Measurements from ENCODE around the gene BCO2.
A peak's percentile ranks its signal among the peaks of the same experiment; 100 is the strongest.

Gene BCO2

GRCh38 chr11:112212710-112213109, 37.4 kb downstream of the BCO2 start:
- no peak for DNase-seq (ENCODE audit: low read depth in 2 of 3, low spot score in 1 of 3)

DNA sequence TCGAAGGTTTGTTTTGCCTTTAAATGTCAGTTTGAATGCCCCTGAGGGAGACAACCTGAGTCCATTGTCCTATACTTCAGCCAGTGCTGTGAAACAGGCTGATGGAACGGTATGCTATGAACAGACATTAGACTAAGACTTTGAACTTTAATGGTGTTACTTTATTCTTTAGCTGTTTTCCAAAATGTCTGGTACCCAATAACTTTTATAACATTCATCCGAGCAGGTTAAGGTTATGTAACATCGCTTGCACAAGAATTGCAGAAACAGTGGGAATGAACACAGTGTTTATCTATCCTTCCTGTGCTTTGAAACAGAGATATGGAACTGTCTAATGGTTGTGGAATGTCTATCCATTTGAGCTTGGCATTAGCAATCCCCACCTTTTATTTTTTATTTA, 38.4 kb downstream of the BCO2 start:
- no peak for DNase-seq (ENCODE audit: low read depth in 2 of 3, low spot score in 1 of 3)

GRCh38 chr11:112215621-112216020, 40.3 kb downstream of the BCO2 start:
- no peak for DNase-seq (ENCODE audit: low read depth in 2 of 3, low spot score in 1 of 3)

DNA sequence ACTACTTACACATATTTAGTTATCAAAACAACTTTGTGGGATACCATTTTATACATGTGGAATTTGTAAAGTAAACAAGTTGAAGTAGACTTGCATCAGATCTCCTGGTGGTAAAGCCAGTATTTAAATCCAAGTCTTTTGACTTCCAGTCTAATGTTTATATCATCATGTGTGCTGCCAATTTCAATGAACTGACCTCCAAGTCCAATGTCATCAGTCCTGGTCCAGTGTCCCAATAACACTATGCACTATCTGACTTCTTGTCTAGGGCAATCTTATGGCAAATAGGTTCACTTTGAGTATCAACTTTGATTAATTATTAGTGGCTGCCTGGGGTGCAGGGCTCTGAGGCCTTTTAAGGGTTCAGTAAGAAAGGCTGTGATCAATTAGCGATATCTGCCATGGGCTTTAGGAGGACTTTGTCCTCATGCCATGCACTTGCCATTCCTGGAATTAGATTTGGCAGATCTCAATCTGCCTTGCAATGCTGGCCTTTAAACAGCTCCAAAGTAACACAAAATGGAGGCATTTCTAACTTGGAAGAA, 41.3 kb downstream of the BCO2 start:
- no peak for DNase-seq (ENCODE audit: low read depth in 2 of 3, low spot score in 1 of 3)

DNA sequence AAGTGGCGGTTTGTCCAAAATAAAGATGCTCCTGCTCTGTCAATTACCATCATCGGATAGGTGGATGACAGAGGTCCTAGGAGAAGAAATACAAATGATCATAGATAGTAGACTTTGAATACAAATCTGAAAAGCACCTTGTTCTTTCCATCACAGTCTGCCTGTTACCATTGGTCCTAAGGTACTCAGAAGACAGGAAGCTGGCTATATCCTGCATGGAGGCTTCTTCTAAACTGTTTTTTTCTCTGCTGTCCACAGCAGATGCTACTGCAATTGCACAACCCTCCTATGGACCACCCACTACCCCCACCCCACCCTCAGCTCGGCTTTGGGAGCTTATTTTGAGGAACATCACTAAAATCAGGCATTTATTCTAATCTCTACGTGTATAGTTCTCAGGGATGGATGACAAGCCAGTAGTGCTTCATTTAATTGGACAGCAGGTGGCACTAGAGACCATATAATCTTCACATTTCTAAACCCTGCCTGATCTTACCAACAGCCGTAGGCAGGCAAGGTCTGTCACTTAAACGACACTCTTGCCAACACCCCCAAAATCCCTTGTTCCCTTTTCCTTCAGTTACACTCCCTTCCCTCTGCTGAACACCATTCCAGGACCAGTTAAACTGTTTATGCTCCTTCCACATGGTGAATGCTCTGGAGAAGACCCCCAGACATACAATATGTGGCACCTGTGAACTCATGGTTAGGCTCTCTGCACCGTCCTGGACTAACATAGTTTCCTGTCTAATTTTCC, 44.3 kb downstream of the BCO2 start:
- peak in 1 of 3 donors; percentile 62 for DNase-seq (ENCODE audit: low read depth in 2 of 3, low spot score in 1 of 3)

DNA sequence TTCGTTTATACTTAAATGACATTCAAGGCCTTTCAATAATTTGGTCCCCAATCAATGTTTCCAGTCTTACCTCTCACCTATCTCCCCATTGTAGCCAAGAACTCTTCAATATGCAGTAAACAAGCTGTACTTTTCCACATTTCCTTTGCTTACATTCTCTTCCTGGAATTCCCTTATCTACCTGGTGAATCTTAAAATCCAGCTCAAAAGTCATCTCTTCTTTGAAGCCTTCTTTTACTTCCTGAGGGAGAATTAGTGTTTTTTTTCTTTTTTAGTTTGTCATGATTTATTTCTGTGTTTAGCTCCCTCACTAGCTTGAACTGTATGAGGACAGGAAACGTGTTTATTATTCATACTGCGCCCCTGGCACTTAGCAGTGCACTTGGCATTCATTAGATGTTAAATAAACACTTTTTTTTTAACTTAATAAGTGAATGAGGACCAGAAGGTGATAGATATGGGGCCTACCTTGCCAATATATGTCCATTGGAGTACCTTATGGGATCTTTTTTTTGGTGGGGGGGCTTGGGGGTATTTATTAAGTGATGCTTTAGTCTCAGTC, 46.0 kb downstream of the BCO2 start:
- no peak for DNase-seq (ENCODE audit: low read depth in 2 of 3, low spot score in 1 of 3)

DNA sequence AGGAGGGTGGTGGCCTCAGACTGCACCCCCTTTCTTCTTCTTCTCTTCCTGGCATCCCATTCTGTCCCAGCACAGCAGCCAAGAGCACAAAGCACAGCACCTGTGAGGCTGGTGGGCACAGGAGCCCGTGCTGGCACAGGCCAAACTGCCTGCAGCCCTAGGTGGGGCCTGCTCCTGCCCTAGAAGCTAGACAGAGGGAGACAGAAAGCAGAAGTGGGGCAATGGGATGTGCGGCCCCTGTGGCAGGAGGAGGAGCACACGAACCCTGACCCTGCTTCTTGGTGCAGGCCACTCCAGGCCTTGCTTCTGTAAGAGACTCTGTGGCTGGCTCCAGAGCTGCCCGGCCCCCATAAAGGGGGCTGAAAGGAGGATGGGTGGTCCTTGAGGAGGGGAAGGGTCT, 47.0 kb downstream of the BCO2 start:
- DNase-seq (ENCODE audit: low read depth in 2 of 3, low spot score in 1 of 3) = no peak

DNA sequence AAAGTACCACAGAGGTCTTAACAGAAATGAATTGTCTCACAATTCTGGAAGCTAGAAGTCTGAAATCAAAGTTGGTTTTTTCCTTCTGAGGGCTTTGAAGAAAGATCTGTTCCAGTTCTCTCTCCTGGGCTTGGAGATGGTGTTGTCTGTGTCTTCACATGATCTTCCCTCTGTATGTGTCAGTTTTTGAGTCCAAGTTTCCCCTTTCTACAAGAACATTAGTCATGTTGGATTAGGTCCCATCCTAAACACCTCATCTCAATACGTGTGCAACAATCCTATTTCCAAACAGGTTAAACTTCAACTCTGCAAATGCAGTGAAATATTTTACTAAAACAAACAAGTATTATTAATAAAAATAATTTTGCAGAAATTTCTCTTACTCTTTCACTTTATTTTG, 47.8 kb downstream of the BCO2 start:
- DNase-seq (ENCODE audit: low read depth in 2 of 3, low spot score in 1 of 3) = no peak

GRCh38 chr11:112223754-112224532, 48.6 kb downstream of the BCO2 start:
- DNase-seq (ENCODE audit: low read depth in 2 of 3, low spot score in 1 of 3) = no peak

DNA sequence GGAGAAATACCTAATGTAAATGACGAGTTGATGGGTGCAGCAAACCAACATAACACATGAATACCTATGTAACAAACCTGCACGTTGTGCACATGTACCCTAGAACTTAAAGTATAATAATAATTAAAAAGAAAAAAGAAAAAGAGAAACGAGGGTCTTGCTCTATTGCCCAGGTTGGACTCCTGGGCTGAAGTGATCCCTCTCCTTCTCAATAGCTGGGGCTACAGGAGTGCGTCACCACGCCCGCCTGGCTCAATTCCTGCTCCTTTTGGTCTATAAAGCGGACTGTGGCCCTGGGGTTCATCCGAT, 50.4 kb downstream of the BCO2 start:
- no peak for DNase-seq (ENCODE audit: low read depth in 2 of 3, low spot score in 1 of 3)

DNA sequence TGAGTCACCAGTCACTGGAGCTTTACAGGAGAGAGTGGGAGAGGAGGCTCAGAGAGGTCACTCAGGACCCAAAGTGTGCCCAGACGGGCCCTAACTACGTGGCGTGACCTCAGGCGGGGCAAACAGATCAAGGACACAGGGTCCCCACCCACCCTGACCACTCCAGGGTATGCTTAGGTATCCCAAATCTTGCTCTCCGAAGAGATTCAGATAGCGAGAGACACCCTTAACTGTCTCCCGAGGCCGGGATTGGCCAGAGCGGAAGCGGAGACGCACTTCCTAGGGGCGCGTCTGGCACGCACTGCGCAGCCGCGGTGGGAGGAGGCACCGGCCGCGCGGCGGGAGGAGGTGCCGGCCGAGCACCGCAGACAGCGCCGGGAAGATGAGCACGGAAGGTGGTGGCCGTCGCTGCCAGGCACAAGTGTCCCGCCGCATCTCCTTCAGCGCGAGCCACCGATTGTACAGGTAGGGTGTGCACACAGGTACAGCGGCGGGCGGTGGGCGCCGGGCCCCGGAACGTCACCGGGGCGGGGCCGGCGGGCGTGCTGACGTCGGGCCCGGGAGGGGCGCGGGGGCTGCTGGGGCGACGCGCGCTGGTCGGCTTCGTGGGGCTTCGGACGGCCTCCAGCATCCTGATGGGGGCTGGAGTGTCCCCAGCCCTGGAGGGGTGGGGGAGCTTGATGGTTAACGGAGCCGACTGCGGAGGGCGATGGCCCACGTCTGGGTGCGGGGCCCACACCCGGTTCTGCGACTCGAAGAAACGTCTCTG, 50.9 kb downstream of the BCO2 start, which contains the start of gene PTS:
Gene PTS, plus strand, starts transcription at position 367 of the 769 bp plus-strand sequence. Its CDS starts 16 bp downstream, at position 383.
- peak; percentile 58 to 78 (median 64) for DNase-seq (ENCODE audit: low read depth in 2 of 3, low spot score in 1 of 3)

- DNase-seq (ENCODE audit: low read depth in 2 of 3, low spot score in 1 of 3) = no peak
Observed at GRCh38 chr11:112226831-112227401, 51.6 kb downstream of the BCO2 start.

DNA sequence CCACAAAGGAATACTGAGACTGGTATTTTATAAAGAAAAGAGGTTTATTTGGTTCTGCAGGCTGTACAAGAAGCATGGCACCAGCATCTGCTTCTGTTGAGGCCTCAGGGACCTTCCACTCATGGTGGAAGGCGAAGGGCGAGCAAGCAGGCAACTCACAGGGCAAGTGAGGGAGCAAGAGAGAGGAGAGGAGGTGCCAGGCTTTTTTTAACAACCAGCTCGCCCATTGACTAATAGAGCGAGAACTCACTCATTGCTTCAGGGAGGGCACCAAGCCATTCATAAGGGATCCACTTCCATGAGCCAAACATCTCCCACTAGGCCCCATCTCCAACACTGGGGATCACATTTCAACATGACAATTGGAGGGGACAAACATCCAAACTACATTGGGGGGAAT, 52.2 kb downstream of the BCO2 start:
- DNase-seq (ENCODE audit: low read depth in 2 of 3, low spot score in 1 of 3) = no peak

GRCh38 chr11:112228706-112229105, 53.4 kb downstream of the BCO2 start:
- DNase-seq (ENCODE audit: low read depth in 2 of 3, low spot score in 1 of 3) = no peak

DNA sequence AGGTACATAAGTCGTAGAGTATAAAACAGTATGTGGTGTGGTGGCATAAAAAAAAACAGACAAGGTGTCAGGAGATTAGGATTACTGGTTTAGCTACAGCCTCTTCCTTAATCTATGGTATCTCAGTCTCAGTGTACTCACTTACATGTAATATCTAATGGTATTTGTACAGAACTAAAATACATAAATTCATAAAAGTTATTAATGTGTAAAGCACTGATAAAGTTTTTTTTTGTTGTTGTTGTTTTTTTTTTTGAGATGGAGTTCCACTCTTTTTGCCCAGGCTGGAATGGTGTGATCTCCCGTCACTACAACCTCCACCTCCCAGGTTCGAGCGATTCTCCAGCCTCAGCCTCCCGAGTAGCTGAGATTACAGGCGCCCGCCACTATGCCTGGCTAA, 53.8 kb downstream of the BCO2 start:
- DNase-seq (ENCODE audit: low read depth in 2 of 3, low spot score in 1 of 3) = no peak

DNA sequence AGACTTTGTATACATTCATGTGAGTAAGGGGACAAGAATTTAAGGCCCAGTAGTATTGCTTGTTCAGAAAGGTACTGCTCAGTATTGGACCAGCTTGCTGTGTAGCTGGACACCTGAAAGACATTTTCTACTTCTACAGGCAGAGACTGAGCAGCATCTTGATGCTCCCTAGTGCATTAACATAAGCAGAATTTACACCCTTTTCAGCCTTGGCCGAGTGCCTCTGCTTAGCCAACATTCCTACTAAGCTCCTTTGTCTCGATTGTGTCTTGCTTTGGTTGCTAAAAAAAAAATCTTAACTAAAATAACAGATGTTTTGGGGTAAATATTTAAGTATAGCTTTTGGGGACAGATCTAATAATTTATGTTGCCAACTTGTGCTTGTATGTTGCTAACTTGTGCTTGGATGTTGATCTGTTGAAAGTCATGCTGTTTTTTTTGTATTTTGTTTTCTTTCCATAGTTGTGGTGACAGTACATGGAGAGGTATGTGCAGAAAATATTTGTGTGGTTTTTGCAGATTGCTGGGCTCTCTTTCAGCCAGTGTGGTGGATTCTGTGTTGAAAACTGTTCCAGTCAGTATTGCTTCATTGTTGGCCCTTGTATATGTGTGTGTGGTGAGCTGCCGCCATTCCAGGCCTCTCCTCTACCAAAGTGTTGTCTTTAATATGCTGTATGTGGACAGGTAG, 54.6 kb downstream of the BCO2 start:
- no peak for DNase-seq (ENCODE audit: low read depth in 2 of 3, low spot score in 1 of 3)

DNA sequence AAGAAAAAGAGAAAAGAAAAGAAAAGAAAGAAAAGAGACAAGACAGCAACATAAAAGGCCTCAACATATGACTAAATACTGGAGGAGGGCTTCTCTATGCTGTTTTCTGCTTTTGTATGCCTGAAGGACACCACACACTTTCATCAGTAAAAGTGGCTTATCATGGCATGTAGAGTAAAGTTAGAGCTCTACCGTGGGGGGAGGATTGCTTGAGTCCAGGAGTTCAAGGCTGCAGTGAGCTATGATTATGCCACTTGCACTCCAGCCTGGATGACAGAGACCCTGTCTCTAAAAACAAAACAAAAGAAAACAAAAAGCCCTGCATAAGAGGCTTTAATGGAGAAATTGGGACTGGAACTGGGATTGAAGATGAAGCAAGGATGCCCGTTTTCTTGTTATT, 56.6 kb downstream of the BCO2 start:
- no peak for DNase-seq (ENCODE audit: low read depth in 2 of 3, low spot score in 1 of 3)

GRCh38 chr11:112235750-112236390, 60.6 kb downstream of the BCO2 start:
- no peak for DNase-seq (ENCODE audit: low read depth in 2 of 3, low spot score in 1 of 3)

DNA sequence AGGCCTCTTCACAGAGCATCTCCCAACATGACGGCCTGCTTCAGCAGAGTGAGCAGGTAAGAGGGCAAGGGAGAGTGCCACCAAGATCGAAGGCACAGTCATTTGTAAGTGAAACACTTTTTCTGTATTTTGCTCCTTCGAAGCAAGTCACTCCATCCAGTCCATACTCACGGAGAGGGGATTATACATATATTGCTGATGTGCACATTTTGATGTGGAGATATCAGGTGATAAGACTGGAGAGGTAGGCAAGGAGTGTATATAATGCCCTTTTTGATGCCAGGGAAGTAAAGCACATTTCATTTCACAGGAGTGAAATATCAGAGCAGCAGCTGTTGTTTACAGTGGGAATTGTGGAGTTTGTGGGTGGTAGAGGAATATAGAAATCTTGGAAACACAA, 62.1 kb downstream of the BCO2 start:
- no peak for DNase-seq (ENCODE audit: low read depth in 2 of 3, low spot score in 1 of 3)

- no peak for DNase-seq (ENCODE audit: low read depth in 2 of 3, low spot score in 1 of 3)
Observed at GRCh38 chr11:112238041-112238440, 62.7 kb downstream of the BCO2 start.

Measured in stimulated activated CD4-positive, alpha-beta T cell treated with anti-CD3 and anti-CD28 coated beads, Interleukin-12 subunit alpha, Interleukin-12 subunit beta, amount 100 ng/mL, for 48 hours (primary cell).